GM18868 (cell line): ENCODE results near the gene PDPK1.
"Not testable (repeated sequence)": the region's sequence is repeated elsewhere in the genome, so short reads cannot be mapped to it uniquely, and the experiment has no call there.

Experiments
- ATAC-seq: cut with Tn5 transposase; IDR thresholded peaks from one replicate; pipeline ENCODE4 v1.9.1; 2021; ENCODE audit warnings: mild to moderate bottlenecking, moderate library complexity; ENCODE audit not compliant: unreplicated experiment

Gene PDPK1

GRCh38 chr16:2523801-2524231 lies 14.0 kb upstream of the PDPK1 start:
- ATAC-seq = no peak

GRCh38 chr16:2524339-2524938 lies 13.4 kb upstream of the PDPK1 start:
- ATAC-seq = no peak

- no peak for ATAC-seq
Observed at GRCh38 chr16:2526135-2526534, 11.7 kb upstream of the PDPK1 start.

- no peak for ATAC-seq
Observed at GRCh38 chr16:2527071-2527783, 10.6 kb upstream of the PDPK1 start.

- ATAC-seq = no peak
Observed at GRCh38 chr16:2527784-2528100, 10.1 kb upstream of the PDPK1 start.

- no peak for ATAC-seq
Observed at GRCh38 chr16:2528161-2529060, 9.4 kb upstream of the PDPK1 start.

GRCh38 chr16:2529061-2529931 lies 8.5 kb upstream of the PDPK1 start:
- ATAC-seq = no peak

- ATAC-seq = no peak
Observed at GRCh38 chr16:2529961-2530628, 7.7 kb upstream of the PDPK1 start.

GRCh38 chr16:2530629-2531318 lies 7.0 kb upstream of the PDPK1 start:
- no peak for ATAC-seq

GRCh38 chr16:2531371-2531695 lies 6.5 kb upstream of the PDPK1 start, which contains the start of gene CEMP1:
TSS of gene CEMP1 (minus strand) at chr16:2531408. CDS start at chr16:2531073, 335 bp downstream.
- no peak for ATAC-seq

GRCh38 chr16:2531696-2532493 lies 5.9 kb upstream of the PDPK1 start:
- ATAC-seq = peak; percentile 87

GRCh38 chr16:2532494-2533141 lies 5.2 kb upstream of the PDPK1 start:
- ATAC-seq = no peak

GRCh38 chr16:2533142-2533755 lies 4.6 kb upstream of the PDPK1 start:
- not testable (repeated sequence) for ATAC-seq

GRCh38 chr16:2533912-2534311 lies 3.9 kb upstream of the PDPK1 start:
- ATAC-seq = no peak

GRCh38 chr16:2534335-2534734 lies 3.5 kb upstream of the PDPK1 start:
- ATAC-seq = not testable (repeated sequence)

GRCh38 chr16:2535625-2536013 lies 2.2 kb upstream of the PDPK1 start:
- ATAC-seq = no peak

GRCh38 chr16:2539192-2539844 lies 1.5 kb downstream of the PDPK1 start:
- not testable (repeated sequence) for ATAC-seq
